GM12864 (cell line): ENCODE data around the gene ASPG.

Experiments
- DNase-seq: peaks from one replicate; pipeline ENCODE4 v3.0.0-alpha.2; 2011; ENCODE audit warnings: low read depth
- H3K4me3 ChIP-seq: 2 replicates; pipeline ENCODE4 v1.5.1; 2011; ENCODE audit warnings: mild to moderate bottlenecking, low read depth, low read length, control low read depth
- CTCF ChIP-seq: IDR thresholded peaks from 2 replicates; pipeline ENCODE4 v1.5.1; 2011; ENCODE audit warnings: low read depth, mild to moderate bottlenecking, moderate library complexity, low read length, control low read depth, inconsistent platforms; ENCODE audit errors: missing control alignments

ASPG gene

GRCh38 chr14:104155513-104155912 lies 70.0 kb downstream of the ASPG start:
- no peak for TF ChIP-seq CTCF
- H3K4me3 ChIP-seq, result no peak overlapping the region
- no peak for DNase-seq

GRCh38 chr14:104156142-104156541 lies 70.6 kb downstream of the ASPG start:
- no peak for TF ChIP-seq CTCF
- no peak overlapping the region for H3K4me3 ChIP-seq
- DNase-seq, result no peak

DNA sequence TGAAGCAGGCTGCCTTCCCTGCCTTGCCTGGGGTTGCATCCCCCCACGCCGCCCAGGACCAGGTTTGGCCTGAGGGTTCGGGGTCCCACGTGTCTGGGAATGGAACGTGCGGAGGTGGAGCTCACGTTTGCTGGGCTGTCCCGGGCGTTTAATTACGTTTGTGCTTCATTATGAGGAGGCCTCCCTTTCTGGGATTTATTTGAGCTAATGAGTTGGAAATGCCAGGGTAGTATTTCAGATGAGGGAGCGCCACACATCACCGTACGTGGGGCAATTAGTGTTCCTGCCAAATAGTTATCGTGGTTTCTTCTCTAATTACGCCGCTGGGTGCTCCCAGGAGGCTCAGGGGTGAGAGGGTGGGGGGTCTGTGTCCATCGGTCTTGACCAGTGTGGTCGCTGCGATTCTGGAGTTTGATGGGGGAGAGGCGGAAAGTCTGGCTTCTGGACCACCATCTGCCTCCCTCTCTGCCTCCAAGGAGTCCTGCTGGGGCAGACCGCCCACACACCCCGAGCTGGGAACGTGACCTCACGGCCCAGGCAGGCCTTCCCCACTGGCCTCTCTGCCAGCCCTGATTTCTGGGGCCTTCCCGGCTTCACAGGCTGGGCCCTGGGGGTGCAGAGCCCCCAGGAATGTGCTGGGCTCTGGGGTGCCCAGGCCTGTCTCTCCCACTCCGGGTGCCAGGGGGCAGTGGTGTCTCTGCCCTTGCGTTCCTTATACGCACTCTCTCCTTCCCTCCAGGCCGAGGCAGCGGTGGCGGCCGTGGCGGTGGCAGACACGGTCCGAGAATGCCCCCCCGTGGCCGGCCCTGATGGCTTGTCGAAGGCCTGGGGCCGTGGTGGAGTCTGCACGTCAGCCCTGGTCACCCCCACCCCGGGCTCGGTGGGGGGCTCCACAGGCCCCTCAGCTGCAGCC lies 71.8 kb downstream of the ASPG start:
- TF ChIP-seq CTCF, result no peak
- DNase-seq, result no peak
- H3K4me3 ChIP-seq, result no peak overlapping the region

GRCh38 chr14:104158827-104159798 lies 73.6 kb downstream of the ASPG start:
- no peak for TF ChIP-seq CTCF
- no peak for DNase-seq
- H3K4me3 ChIP-seq, result no peak overlapping the region

DNA sequence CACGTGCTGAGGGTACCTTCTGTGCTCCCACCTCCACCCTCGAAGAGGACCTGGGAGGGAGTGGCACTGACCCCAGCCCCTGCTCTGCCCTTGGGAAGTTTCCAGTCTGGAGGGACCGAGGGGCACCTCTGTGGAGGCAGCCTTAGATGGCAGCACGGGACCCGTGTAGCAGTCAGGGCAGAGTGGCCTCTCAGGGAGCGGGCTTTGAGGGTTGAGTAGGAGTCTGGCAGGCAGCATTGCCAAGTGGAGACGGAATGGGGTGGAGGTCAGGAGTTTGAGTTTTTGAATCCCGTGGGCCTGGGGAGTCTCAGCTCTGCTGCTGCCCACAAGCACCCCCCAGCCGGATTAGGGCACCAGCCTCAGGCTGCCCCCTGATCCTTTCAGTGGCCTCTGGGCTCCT lies 74.5 kb downstream of the ASPG start:
- DNase-seq, result no peak
- no peak overlapping the region for H3K4me3 ChIP-seq
- TF ChIP-seq CTCF, result no peak

DNA sequence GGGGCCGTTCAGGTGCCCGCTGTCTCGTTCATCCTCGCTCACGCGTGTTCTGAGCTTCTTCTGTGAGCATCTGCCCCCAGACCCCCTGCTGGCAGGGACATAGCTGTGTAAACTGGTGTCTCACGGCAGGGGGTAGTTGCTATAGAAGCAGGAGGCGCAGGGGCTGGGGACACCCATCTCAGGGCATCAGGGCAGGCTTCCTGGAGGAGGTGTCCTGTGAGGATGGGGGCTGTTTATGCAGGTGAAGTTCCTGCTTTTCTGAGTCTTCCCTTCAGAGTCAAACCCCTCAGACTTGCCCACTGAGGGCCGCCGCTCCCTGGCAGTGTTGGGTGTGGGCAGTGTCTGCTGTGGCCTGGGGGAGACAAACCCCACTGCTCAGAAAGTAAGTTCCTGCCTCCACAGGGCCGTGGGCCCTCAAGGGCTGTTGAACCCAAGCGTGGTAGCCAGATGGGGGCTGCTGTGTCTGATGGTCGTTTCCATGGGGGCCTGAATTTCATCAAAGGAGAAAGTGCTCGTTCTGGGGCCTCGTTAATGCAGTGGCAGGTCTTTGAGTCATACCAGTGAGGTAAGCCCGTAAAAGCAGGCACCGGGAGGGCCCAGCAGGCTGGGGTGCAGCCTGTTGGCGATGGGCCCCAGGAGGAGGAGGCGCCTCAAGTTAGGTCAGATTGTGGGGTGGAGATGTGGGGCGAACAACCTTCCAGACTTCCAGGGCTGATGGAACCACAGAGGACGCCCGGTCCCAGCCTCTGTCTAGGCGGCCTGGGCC lies 76.3 kb downstream of the ASPG start:
- DNase-seq, result no peak
- H3K4me3 ChIP-seq, result no peak overlapping the region
- no peak for TF ChIP-seq CTCF
